GM12878 (cell line): ENCODE measurements around the gene TIMM50. TPM values are rescaled to one million over a fixed set of nuclear protein-coding genes. Genes with fewer than 3 reads are reported as not detected.

Source experiments
- ATAC-seq: fragments of 200-7000 bp; cut with Tn5 transposase; 3 replicates; pipeline ENCODE4 v1.9.1; 2020; ENCODE audit warnings: mild to moderate bottlenecking, moderate library complexity
- BruUV-seq: library from RNA; stranded (reverse); fragments of 400-500 nt; replicated peaks from 2 replicates; lab custom pipeline; 2021; lab: Mats Ljungman, UMichigan
- CTCF ChIA-PET: fragments of 300-600 bp; sonication (Branson Sonifier 250); formaldehyde crosslinking; extraction: SDS; loops from one replicate; lab custom pipeline; 2021; ENCODE audit warnings: inconsistent platforms; lab: Yijun Ruan, JAX
- POLR2A ChIA-PET: fragments of 350-600 bp; formaldehyde crosslinking; extraction: SDS; loops from one replicate; lab custom pipeline; 2021; ENCODE audit warnings: inconsistent platforms; lab: Charles Lee
- RAD21 ChIA-PET: fragments of 300-600 bp; sonication (Branson Sonifier 250); formaldehyde crosslinking; loops from one replicate; lab custom pipeline; 2023; ENCODE audit warnings: antibody characterized with exemption; ENCODE audit not compliant: unreplicated experiment; lab: Charles Lee
- SMC1A ChIA-PET: fragments of 300-600 bp; sonication (Branson Sonifier 250); formaldehyde crosslinking; loops from one replicate; lab custom pipeline; 2023; ENCODE audit not compliant: unreplicated experiment, uncharacterized antibody; lab: Charles Lee
- DNase-seq: peaks from one replicate; pipeline ENCODE4 v3.0.0-alpha.2; 2011; ENCODE audit warnings: low read depth, low spot score
- FAIRE-seq: peaks from 3 replicates; lab custom pipeline; 2011; peaks lifted over from hg19 to GRCh38; lab: Jason Lieb, UNC
- H2AFZ ChIP-seq: 2 replicates; pipeline ENCODE4 v1.6.0; 2011; ENCODE audit warnings: low read depth, low read length, control low read depth; ENCODE audit not compliant: control insufficient read depth
- H3K27ac ChIP-seq: 2 replicates; pipeline ENCODE4 v1.5.1; 2011; ENCODE audit warnings: control low read depth; ENCODE audit not compliant: control insufficient read depth, insufficient read depth
- H3K27me3 ChIP-seq, 2 experiments: replicated peaks in 1 of 2; 2 replicates each; pipeline versions ENCODE4 v1.6.0 to v1.6.1; 2011; ENCODE audit warnings: low read length in 1 of 2; ENCODE audit not compliant: control insufficient read depth in 2 of 2, insufficient read depth in 2 of 2
- H3K36me3 ChIP-seq, 2 experiments: 2 replicates each; pipeline ENCODE4 v1.5.1; 2011; ENCODE audit warnings: low read length in 1 of 2; ENCODE audit not compliant: control insufficient read depth in 2 of 2, insufficient read depth in 2 of 2
- H3K4me1 ChIP-seq: 2 replicates; pipeline ENCODE4 v1.6.1; 2011; ENCODE audit warnings: mild to moderate bottlenecking, low read length, moderate library complexity, mixed read lengths; ENCODE audit not compliant: control insufficient read depth, insufficient read depth
- H3K4me2 ChIP-seq: 2 replicates; pipeline ENCODE4 v1.6.0; 2011; ENCODE audit warnings: control low read depth; ENCODE audit not compliant: control insufficient read depth, insufficient read depth
- H3K4me3 ChIP-seq: fragments of 200-600 bp; sonication (generic); 2 replicates; pipeline ENCODE4 v1.5.1; 2016
- H3K79me2 ChIP-seq: 2 replicates; pipeline ENCODE4 v1.6.0; 2011; ENCODE audit warnings: low read length; ENCODE audit not compliant: control insufficient read depth, insufficient read depth
- H3K9ac ChIP-seq: 2 replicates; pipeline ENCODE4 v1.8.0; 2011; ENCODE audit warnings: low read length, control low read depth, mixed read lengths; ENCODE audit not compliant: control insufficient read depth, insufficient read depth
- H3K9me3 ChIP-seq: replicated peaks from 3 replicates; pipeline ENCODE4 v1.5.1; 2011; ENCODE audit warnings: mild to moderate bottlenecking, low read length; ENCODE audit not compliant: control insufficient read depth, insufficient read depth
- H4K20me1 ChIP-seq: 2 replicates; pipeline ENCODE4 v1.6.0; 2011; ENCODE audit not compliant: control insufficient read depth, insufficient read depth
- ASH2L ChIP-seq: fragments of 300-600, 200-600 bp; sonication (generic); IDR thresholded peaks from 2 replicates; pipeline ENCODE4 v1.6.1; 2017; ENCODE audit warnings: low read depth, mild to moderate bottlenecking, borderline replicate concordance
- BRCA1 ChIP-seq: IDR thresholded peaks from 2 replicates; pipeline ENCODE4 v1.6.1; 2011; ENCODE audit warnings: low read depth, low read length, improper control_type of control experiment
- HCFC1 ChIP-seq: fragments of 150-350 bp; IDR thresholded peaks from 2 replicates; pipeline ENCODE4 v1.6.1; 2014; ENCODE audit warnings: low read length
- MTA2 ChIP-seq: fragments of 450-650 bp; IDR thresholded peaks from 2 replicates; pipeline ENCODE4 v1.6.1; 2016; ENCODE audit warnings: low read depth, mild to moderate bottlenecking, moderate library complexity
- NKRF ChIP-seq: fragments of 450-650 bp; conservative IDR thresholded peaks from 2 replicates; pipeline ENCODE4 v1.6.1; 2017; ENCODE audit warnings: mild to moderate bottlenecking, moderate library complexity
- PAX5 ChIP-seq: IDR thresholded peaks from 2 replicates; pipeline ENCODE4 v1.6.1; 2011; ENCODE audit warnings: low read depth, low read length, borderline replicate concordance
- PRDM15 ChIP-seq: fragments of 450-650 bp; formaldehyde crosslinking; IDR thresholded peaks from 2 replicates; pipeline ENCODE4 v1.4.0; 2020; ENCODE audit warnings: mild to moderate bottlenecking, moderate library complexity
- SREBF1 ChIP-seq: IDR thresholded peaks from 2 replicates; pipeline ENCODE4 v1.6.1; 2012; ENCODE audit warnings: mild to moderate bottlenecking, low read length
- SUZ12 ChIP-seq: fragments of 200-600 bp; sonication (generic); IDR thresholded peaks from one replicate; pipeline ENCODE4 v1.6.1; 2018; ENCODE audit warnings: antibody characterized with exemption, mild to moderate bottlenecking; ENCODE audit not compliant: unreplicated experiment
- TARDBP ChIP-seq: IDR thresholded peaks from 2 replicates; pipeline ENCODE4 v1.6.1; 2016; ENCODE audit warnings: borderline replicate concordance
- TCF12 ChIP-seq: IDR thresholded peaks from 2 replicates; pipeline ENCODE4 v1.6.1; 2011; ENCODE audit warnings: low read depth, mild to moderate bottlenecking, low read length
- USF2 ChIP-seq: IDR thresholded peaks from 2 replicates; pipeline ENCODE4 v1.6.1; 2011; ENCODE audit warnings: low read depth, low read length, improper control_type of control experiment, borderline replicate concordance
- WGBS: methylation state at CpG from one replicate; pipeline ENCODE4 v1.1.6; 2016; ENCODE audit warnings: low lambda C conversion rate; ENCODE audit not compliant: insufficient replicate concordance, insufficient coverage; ENCODE audit errors: missing lambda C conversion rate; 5-methylcytosine and 5-hydroxymethylcytosine counted together
- in situ Hi-C: fragments of 300-500 bp; cut with MboI; formaldehyde crosslinking; loops from 9 replicates; pipeline ENCODE4 v1.14.3; 2018; ENCODE audit warnings: mixed read lengths
- intact Hi-C: fragments of 100-400 bp; cut with micrococcal nuclease; formaldehyde crosslinking; loops from one replicate; pipeline ENCODE4 v1.14.2; 2022; ENCODE audit not compliant: unreplicated experiment
- polyA plus RNA-seq, 11 experiments: library from polyadenylated mRNA; depleted of rRNA in 4 of 11; unstranded in 6 of 11; stranded (reverse) in 5 of 11; fragments of >200 nt; fragmentation: Nextera tagmentation in 4 of 11; fragmentation: Illumina TruSeq in 1 of 11; extraction: Ambion mirVana in 4 of 11; extraction: Trizol in 1 of 11; gene quantifications; 1 replicate in 1 of 11; 2 replicates in 10 of 11; pipeline versions ENCODE4 v1.2.1 to v1.2.3, GENCODE V29; 2011 to 2016; ENCODE audit warnings: inconsistent platforms in 2 of 11, missing spikeins in 2 of 11, low read depth in 1 of 11
- total RNA-seq, 4 experiments: library from RNA; depleted of rRNA in 3 of 4; stranded (reverse); fragments of >200 nt in 3 of 4; fragmentation: Illumina TruSeq in 1 of 4; extraction: Trizol in 1 of 4; gene quantifications; 2 replicates each; pipeline versions ENCODE4 v1.2.1 to v1.2.3, GENCODE V29; 2013 to 2021

TIMM50 gene
- total and polyA plus RNA-seq, 10 of the 15 experiments (the other 5 are each of a cell fraction or from before 2014, with no cell fraction given), result 15.6 to 146 (median 101) TPM

GRCh38 chr19:39483141-39483540, 2.5 kb downstream of the TIMM50 start:
- H3K9ac ChIP-seq, result no peak overlapping the region
- POLR2A ChIA-PET, result no interaction called here
- TF ChIP-seq SREBF1 (no peak), NKRF (no peak), MTA2 (no peak), PAX5 (no peak), BRCA1 (no peak), TCF12 (no peak), ASH2L (no peak), USF2 (no peak), SUZ12 (no peak), TARDBP (no peak), HCFC1 (no peak), PRDM15 (no peak)

More at GRCh38 chr19:39483141-39483540, 2.5 kb downstream of the TIMM50 start:
- Histone ChIP-seq H3K36me3 (peaks cover 8 to 12% of the 10 kb centered on the region in 2 experiments; a peak in 3 of 4 replicates), H3K4me2 (no peak overlapping the region), H3K4me1 (peaks cover 6% of the 10 kb centered on the region), H3K27me3 (no peaks in the 10 kb centered on the region), H3K79me2 (peaks cover 22% of the 10 kb centered on the region), H3K9me3 (no peaks in the 10 kb centered on the region), H2AFZ (no peak overlapping the region), H3K27ac (no peak overlapping the region), H3K4me3 (no peak overlapping the region), H4K20me1 (no peaks in the 10 kb centered on the region)
- DNase-seq (no peak), FAIRE-seq (no peak), ATAC-seq (no peak)
- 84% methylated on average over 5 of the region's 6 CpGs for whole genome bisulfite sequencing
- ChIA-PET RAD21 (no interaction called here), CTCF (interaction anchor here (1.1 kb wide), 1 partner anchor 51 kb away, joined by 3 read pairs; no protein-coding TSS in a partner anchor), SMC1A (no interaction called here)
- BruUV-seq, result no TSS peak
- in situ Hi-C loops (no loop called here), intact Hi-C loops (no loop called here)
